Measurements from ENCODE around the gene TFR2. TPM values are rescaled to one million over a fixed set of nuclear protein-coding genes. Genes with fewer than 3 reads are reported as not detected.

TFR2 gene
- total and polyA plus RNA-seq, 9 of the 15 experiments (the other 6 are each of a cell fraction or from before 2014, with no cell fraction given): 3.8 to 123 (median 51.1) TPM

DNA sequence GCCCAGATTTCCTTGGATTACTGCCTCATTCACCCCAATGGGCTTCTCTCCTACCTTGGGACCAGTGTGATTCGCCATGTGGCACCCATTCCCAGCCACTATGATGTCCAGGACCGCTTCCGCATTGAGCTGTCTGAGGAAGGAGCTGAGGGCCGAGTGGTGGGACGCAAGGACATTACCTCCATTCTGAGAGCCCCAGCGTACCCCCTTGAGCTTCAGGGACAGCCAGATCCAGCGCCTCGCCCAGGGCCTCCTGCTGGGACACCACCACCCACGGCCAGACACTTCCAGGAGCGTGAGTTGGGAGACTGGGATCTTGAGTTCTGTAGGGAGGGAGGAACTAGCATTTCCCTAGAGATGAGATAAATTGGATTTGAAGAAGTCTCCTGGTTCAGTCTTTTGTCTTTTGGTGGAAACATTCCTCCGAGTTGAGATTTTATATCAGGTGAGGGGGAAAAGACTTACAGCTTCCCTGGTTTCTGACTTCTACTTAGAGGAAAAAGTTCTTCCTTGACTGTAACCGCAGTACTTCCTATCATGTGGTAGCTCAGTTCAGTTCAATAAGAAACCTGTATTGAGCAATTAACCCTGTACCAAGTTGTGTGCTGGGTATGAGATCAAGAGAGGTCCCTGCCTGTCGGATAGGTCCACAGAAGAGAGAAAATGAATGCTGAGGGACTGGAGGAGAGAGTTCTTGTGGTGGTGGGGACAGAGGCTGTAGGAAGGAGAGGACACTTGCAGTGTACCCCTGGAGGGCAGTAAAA is 27.8 kb downstream of the TFR2 start:
- DNase-seq (ENCODE audit: extremely low read depth in 1 of 4, low spot score in 3 of 4) (no peak), FAIRE-seq (no peak), ATAC-seq (no peak)
- Histone ChIP-seq H4K20me1 (replicated peaks; ENCODE audit: control insufficient read depth, insufficient read depth, low read length) (no peaks in the 10 kb centered on the region), H3K4me2 (ENCODE audit: insufficient read depth, low read length) (peak overlapping the region; percentile 81), H2AFZ (ENCODE audit: low read depth, low read length) (peak overlapping the region; percentile 41), H3K9ac (ENCODE audit: insufficient read depth in 1 of 2, low read depth in 2 of 2, low read length in 2 of 2) (peak overlapping the region; percentile 63 to 95), H3K79me2 (ENCODE audit: control insufficient read depth, insufficient read depth, low read length) (peaks cover 6% of the 10 kb centered on the region; the same call in 2 of the 3 replicates), H3K27ac (ENCODE audit: extremely low read depth, low read depth, low read length) (no peak overlapping the region; the same call in 2 of the 3 replicates), H3K9me3 (replicated peaks; ENCODE audit: control insufficient read depth, insufficient read depth, low read depth, low read length) (no peaks in the 10 kb centered on the region), H3K4me3 (peak overlapping the region; percentile 52; the same call in 1 of the 2 replicates), H3K27me3 (ENCODE audit: control insufficient read depth in 2 of 2, insufficient read depth in 2 of 2, low read length in 2 of 2) (no peaks in the 10 kb centered on the region), H3K4me1 (replicated peaks in 1 of 2; ENCODE audit: control insufficient read depth in 2 of 2, insufficient read depth in 2 of 2, low read length in 2 of 2) (peaks cover 19 to 28% of the 10 kb centered on the region in 2 experiments; a peak in 4 of 5 replicates), H3K9me1 (ENCODE audit: control insufficient read depth, insufficient read depth, low read length) (no peaks in the 10 kb centered on the region), H3K36me3 (ENCODE audit: control insufficient read depth, insufficient read depth, low read length) (peaks cover 3% of the 10 kb centered on the region; the same call in 1 of the 3 replicates)
- POLR2A ChIA-PET: interaction anchor here (0.7 to 5.9 kb wide), 7 partner anchors 10 to 64 kb away, joined by 3 to 54 read pairs (median 6); partner anchors contain the start of genes FBXO24, LRCH4 and TFR2
- in situ Hi-C loops (cut with MboI) (no loop called here), intact Hi-C loops (cut with micrococcal nuclease) (loop anchor here (2.0 kb wide), 1 partner anchor 77 kb away; no protein-coding TSS in a partner anchor)
- whole genome bisulfite sequencing (ENCODE audit: insufficient coverage, low coverage, missing lambda C conversion rate): 62% methylated on average over 13 of the region's 13 CpGs
- no TSS peak for BruUV-seq (replicated peaks)
- TF ChIP-seq LEF1 (IDR thresholded peaks at IDR 0.05): no peak
- TF ChIP-seq, protein P1, sequence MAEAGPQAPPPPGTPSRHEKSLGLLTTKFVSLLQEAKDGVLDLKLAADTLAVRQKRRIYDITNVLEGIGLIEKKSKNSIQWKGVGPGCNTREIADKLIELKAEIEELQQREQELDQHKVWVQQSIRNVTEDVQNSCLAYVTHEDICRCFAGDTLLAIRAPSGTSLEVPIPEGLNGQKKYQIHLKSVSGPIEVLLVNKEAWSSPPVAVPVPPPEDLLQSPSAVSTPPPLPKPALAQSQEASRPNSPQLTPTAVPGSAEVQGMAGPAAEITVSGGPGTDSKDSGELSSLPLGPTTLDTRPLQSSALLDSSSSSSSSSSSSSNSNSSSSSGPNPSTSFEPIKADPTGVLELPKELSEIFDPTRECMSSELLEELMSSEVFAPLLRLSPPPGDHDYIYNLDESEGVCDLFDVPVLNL (CRISPR knock-in tag; IDR thresholded peaks at IDR 0.05; ENCODE audit: low read depth): 0 out of 2 replicates have a peak, but pooled peaks have one; percentile 13
- CTCF ChIA-PET (ENCODE audit: low intra/inter-chr PET ratio): interaction anchor here (0.6 kb wide), 3 partner anchors 67 to 383 kb away, joined by 3 to 5 read pairs (median 3); no protein-coding TSS in a partner anchor

Data from K562 (cell line).